NB4 (cell line): ENCODE data around the gene SLC66A3.

Source experiments
- MYC ChIP-seq: IDR thresholded peaks from 2 replicates; pipeline ENCODE4 v1.6.1; 2011; ENCODE audit warnings: low read depth, low read length
- POLR2A ChIP-seq: IDR thresholded peaks from 2 replicates; pipeline ENCODE4 v1.6.1; 2011; ENCODE audit warnings: mild to moderate bottlenecking; ENCODE audit not compliant: insufficient read length; ENCODE audit errors: extremely low read depth
- TF ChIP-seq, protein P1 (sequence below): IDR thresholded peaks from one replicate; pipeline ENCODE4 v1.5.1; 2012; ENCODE audit warnings: low read depth, low read length

DNA sequence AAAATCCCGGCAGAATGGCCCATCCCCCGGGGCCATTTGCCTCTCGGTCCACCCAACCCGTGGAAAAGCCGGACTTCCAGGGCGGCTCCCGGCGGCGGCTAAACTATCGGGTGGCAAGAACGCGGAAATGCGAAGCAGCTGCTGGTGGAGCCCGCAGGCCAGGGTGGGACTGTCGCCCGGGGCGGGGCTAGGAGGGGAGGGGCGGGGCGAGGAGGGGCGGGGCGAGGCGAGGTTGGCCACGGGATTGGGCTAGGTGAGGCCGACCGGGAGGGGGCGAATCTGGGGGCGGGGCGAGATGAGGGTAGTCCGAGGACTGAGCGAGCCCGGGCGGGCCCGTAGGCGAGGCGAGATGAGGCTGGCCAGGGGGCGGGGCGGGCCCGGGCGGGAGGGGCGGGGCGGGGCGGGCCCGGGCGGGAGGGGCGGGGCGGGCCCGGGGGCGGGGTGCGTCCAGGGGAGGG is 315 bp upstream of the SLC66A3 start:
- TF ChIP-seq, protein P1, sequence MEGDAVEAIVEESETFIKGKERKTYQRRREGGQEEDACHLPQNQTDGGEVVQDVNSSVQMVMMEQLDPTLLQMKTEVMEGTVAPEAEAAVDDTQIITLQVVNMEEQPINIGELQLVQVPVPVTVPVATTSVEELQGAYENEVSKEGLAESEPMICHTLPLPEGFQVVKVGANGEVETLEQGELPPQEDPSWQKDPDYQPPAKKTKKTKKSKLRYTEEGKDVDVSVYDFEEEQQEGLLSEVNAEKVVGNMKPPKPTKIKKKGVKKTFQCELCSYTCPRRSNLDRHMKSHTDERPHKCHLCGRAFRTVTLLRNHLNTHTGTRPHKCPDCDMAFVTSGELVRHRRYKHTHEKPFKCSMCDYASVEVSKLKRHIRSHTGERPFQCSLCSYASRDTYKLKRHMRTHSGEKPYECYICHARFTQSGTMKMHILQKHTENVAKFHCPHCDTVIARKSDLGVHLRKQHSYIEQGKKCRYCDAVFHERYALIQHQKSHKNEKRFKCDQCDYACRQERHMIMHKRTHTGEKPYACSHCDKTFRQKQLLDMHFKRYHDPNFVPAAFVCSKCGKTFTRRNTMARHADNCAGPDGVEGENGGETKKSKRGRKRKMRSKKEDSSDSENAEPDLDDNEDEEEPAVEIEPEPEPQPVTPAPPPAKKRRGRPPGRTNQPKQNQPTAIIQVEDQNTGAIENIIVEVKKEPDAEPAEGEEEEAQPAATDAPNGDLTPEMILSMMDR, result no peak
- TF ChIP-seq POLR2A (peak; percentile 46), MYC (no peak)
